GM12801 (cell line): ENCODE measurements around the gene RARRES2.

ENCODE experiments used
- CTCF ChIP-seq: IDR thresholded peaks from one replicate; pipeline ENCODE4 v1.5.1; 2011; ENCODE audit warnings: control low read depth; ENCODE audit not compliant: insufficient read length; ENCODE audit errors: extremely low read depth

RARRES2 gene

GRCh38 chr7:150337179-150337578 lies 4.2 kb downstream of the RARRES2 start:
- TF ChIP-seq CTCF: no peak

- TF ChIP-seq CTCF: no peak
These were observed 4.7 kb downstream of the RARRES2 start for GRCh38 chr7:150336746-150337145.

- TF ChIP-seq CTCF: no peak
These were observed 5.7 kb downstream of the RARRES2 start for GRCh38 chr7:150335774-150336112.

DNA sequence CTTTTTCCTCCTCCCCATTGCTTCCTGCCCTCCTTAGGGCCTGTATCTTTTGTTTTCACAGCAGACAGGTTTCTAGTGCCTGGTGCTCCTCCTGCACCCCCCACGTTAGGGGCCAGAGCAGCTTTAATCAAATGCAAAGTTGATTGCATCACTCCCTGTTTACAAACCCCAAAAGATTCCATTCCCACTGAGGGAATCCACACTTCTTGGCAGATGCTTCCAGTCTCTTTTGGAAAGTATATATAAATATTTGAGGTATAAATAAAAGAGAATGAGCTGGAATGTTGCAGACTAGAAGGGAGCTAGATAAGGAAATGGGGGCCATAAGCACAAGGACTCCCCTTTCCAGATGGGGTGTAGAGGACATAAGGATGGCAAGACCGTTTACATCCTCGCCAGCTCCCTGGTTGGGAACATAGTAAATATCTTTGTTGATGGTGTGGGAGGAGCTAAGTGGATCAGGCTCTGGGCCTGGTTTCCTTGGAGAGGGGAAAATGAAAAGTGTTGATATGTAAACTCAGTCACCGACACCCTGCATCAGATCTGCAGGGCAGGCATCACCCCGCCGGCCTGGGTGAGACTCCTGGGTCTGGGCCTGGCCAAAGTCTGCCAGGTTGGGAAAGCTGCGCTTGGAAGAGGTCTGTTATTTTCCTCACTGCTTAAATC lies 6.2 kb downstream of the RARRES2 start:
- no peak for TF ChIP-seq CTCF

GRCh38 chr7:150334108-150334507 lies 7.3 kb downstream of the RARRES2 start:
- no peak for TF ChIP-seq CTCF

GRCh38 chr7:150333659-150334058 lies 7.8 kb downstream of the RARRES2 start:
- TF ChIP-seq CTCF: no peak

- TF ChIP-seq CTCF: no peak
These were observed 8.4 kb downstream of the RARRES2 start for GRCh38 chr7:150332852-150333635.
